Iris pigment epithelial cell (primary cell): Measurements from ENCODE around the gene KDM3A.
A peak's percentile ranks its signal among the peaks of the same experiment; 100 is the strongest.

Experiments
- DNase-seq: peaks from one replicate; pipeline ENCODE4 v3.0.0-alpha.2; 2011; ENCODE audit warnings: low read depth

The KDM3A gene

DNA sequence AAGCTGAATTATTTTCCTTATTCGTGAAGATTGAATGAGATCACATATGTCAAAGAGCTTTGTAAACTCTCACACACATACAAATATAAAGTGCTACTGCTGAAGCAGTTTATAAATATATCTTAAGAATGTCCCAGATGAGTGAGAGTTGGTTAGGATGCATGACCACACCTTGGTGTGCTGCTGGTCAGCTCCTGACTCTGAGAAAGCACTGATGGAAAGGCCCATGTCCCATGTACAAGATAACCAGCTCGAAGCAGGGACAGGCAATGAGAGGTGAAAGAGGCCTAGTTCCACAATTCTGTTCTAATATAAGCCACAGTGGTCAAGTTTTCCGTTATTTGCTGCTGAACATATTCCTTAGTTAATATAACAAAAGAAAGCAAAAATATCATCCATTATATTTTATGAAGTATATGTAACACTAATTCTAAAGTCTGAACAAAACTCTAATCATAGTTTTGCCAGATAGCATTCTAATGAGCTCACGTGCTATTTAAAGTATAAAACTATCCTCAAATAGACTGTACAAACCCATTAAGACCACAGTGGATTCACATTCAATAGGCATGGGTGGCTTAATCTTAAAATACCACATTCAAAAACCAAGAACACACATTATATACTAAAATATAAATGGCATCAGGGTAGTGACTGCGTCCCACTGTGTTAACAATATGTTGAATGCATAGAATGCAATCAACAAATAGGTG is 72.9 kb downstream of the KDM3A start:
- no peak for DNase-seq

DNA sequence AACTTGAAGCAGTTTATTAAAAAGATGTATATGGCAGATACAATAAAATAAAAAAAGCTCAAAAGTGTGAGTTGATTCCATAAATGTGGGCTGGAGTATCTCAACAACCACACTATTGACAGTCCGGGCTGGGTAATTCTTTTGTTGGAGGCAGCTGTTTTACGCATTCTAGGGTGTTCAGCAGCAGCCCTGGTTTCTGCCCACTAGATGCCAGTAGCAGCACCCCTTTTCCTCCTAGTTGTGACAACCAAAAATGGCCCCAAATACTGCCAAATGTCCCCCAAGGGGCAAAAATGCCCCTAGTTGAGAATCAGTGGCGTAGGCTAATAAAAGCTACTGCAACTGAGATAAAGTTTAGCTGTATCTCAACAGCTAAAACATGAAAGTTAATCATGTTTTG is 77.3 kb downstream of the KDM3A start:
- DNase-seq = peak; percentile 16

DNA sequence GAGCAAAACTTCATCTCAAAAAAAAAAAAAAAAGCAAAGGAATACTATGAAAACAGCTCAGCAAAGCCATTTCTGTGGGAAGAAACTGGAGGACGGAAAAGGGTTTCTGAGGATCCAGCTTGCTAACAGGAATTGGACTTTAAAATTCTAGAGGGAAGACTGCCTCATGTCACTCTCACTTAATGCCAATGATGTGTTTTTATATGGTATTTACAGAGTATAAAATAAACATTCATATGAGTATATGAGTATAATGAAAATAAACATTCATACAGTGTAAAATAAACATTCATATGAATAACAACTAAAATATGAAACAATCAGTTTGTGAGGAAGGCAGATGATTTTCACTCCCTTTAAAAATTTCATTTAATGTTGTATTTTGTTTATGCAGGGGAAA is 78.2 kb downstream of the KDM3A start:
- no peak for DNase-seq

DNA sequence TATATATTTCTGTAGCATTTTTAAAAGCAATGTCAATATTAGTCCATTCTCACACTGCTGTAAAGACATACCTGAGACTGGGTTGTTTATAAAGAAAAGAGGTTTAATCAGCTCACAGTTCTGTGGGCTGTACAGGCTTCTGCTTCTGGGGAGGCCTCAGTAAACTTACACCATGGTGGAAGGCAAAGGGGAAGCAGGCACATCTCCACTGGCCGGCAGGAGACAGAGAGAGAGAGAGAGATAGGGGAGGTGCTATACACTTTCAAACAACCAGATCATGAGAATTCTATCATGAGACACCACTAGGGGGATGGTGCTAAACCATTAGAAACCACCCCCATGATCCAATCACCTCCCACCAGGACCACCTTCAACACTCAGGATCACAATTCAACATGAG is 79.0 kb downstream of the KDM3A start:
- DNase-seq = no peak

DNA sequence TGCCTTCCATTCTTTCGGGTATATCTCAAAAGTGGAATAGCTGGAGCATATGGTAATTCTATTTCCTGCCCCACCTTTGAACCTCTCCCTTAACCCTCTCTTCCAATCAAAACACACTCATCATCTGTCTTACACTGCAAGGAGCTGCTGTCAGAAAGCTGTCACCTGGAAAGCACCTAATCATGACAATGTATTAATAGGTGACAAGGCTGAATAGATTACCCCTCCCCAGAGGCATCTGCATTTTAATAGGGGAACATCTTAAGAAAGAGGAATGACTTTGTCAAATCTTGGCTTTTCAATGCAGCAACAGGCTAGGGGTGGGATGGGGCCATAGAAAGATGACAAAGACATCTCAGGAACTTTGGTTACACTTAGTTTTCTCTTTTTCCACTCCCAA is 80.8 kb downstream of the KDM3A start:
- no peak for DNase-seq

DNA sequence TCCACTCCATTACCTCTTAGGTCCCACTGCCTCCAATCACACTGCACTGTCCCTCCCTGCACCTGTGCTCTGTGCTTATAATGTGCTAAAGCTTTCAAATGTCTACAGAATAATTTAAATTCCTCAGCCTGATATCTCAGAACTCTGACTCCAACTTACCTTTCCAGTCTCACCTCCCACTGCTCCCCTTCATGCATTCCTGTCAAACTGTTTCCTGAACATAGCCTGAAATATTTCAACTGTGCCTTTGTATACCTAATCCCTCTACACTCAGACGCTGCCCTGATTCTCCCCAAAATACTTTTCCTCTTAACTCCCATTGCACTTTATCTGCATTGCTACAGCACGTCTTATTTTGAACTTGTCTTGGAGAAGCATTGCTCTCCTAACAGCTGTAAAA is 81.5 kb downstream of the KDM3A start:
- DNase-seq = no peak

DNA sequence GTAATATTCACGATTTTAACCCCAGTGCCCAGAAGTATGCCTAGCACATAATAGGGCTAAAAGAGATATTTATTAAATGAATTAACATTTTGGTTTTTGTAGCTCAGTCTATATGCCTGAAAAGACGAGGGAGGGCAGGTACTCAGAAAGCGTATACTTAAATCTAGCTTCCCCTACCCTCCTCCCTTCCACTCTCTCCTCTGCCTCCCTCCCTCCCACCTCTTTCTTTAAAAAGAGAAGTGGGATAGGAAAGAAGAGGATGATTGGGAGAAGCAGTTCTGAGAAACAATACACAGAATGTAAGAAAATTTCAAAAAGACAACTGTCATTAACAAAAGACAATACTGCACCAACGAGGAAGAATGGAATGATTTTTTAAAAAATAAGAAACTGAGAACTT is 82.3 kb downstream of the KDM3A start:
- DNase-seq = no peak

DNA sequence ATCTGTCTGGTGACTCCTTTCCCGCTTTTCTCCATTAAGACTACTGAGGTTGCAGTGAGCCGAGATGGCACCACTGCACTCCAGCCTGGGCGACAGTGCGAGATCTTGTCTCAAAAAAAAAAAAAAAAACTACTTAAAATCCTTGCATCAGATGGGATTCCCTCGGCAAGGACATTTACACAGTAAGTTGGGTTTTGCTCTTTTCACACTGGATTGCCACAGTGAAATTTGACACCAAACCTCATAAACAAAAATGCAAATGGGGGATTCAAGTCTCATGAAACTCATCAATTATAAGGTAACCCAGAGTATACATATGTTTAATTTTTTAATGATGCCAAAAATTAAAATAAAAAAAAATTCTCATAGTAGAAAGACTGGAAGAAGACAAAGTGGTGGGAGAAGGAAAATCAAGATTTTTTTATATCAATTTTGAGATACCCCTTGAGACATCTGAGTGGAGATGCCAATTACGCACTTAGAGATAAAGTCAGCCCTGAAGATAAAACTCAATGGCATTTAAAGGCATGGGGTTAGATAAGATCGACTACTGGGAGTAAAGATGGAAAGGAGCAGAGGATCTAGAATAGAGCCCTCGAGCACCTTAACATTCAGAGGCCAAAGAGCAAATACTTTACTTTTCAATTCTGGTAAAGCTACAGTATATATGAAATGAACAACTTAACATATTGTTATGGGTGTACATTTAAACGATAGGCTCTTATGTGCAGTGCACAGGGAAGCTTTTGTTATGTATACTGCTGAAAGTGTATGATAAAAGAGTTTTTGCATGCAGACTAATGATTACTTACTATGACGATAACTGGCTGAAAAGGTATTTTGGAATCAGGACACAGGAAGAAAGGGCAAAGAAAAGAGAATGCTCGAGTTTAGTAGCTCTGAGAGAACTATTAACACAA is 84.5 kb downstream of the KDM3A start:
- no peak for DNase-seq

DNA sequence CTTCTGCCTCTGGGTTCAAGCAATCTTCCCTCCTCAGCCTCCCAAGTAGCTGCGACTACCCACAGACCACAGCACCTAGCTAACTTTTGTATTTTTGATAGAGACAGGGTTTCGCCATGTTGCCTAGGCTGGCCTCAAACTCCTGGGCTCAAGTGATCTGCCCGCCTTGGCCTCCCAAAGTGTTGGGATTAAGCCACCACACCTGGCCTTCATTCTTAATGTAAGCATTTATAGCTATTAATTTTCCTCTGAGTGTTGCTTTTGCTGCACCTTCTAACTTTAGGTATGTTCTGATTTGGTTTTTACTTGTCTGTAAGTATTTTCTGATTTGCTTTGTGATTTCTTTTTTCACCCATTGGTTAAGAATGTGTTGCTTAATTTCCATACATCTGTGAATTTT is 92.4 kb downstream of the KDM3A start:
- no peak for DNase-seq

DNA sequence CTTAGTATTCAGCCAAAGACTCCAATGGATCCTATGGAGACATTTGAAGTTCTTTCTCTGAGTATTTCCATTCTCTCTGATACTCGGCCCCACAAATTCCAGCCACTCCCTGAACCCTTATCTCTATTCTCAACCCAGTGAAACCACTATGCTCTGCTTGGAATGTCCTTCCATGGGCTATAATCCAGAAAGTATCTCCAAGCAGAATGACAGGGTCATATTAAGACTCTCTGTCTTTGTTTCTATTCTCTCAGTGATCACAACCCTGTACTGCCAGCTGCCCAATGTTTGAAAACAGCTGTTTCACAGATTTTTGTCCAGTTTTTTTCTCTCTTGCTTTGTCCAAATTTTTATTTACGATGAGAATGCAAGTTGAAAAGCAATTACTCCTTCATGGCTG is 100.2 kb downstream of the KDM3A start:
- peak; percentile 16 for DNase-seq
